Measurements from ENCODE around the gene E2F6. TPM values are rescaled to one million over a fixed set of nuclear protein-coding genes. Genes with fewer than 3 reads are reported as not detected.
A peak's percentile ranks its signal among the peaks of the same experiment; 100 is the strongest.

Gene E2F6
- total and polyA plus RNA-seq, 2 of the 13 experiments (the other 11 are each of a cell fraction or from before 2014, with no cell fraction given) = 27.3 to 36.0 TPM

GRCh38 chr2:11482473-11483035, 16.6 kb upstream of the E2F6 start (continued):
- peak; percentile 39; the same call in 1 of the 2 replicates for TF ChIP-seq ZBED4 (CRISPR knock-in tag; IDR thresholded peaks at IDR 0.05; ENCODE audit: borderline replicate concordance)
- no peak for TF ChIP-seq KAT7 (CRISPR knock-in tag; IDR thresholded peaks at IDR 0.05; ENCODE audit: borderline replicate concordance)
- TF ChIP-seq ZBTB39 (CRISPR knock-in tag; IDR thresholded peaks at IDR 0.05) = no peak
- peak; percentile 11; the same call in 1 of the 2 replicates for TF ChIP-seq NR2F6 (IDR thresholded peaks at IDR 0.05)
- TF ChIP-seq NR2F6 (CRISPR knock-in tag; IDR thresholded peaks at IDR 0.05) = peak; percentile 73; the same call in 1 of the 2 replicates
- no peak for TF ChIP-seq NFATC3 (CRISPR knock-in tag; IDR thresholded peaks at IDR 0.05)
- TF ChIP-seq MAFG (CRISPR knock-in tag; IDR thresholded peaks at IDR 0.05) = no peak
- no peak for TF ChIP-seq ZNF251 (CRISPR knock-in tag; IDR thresholded peaks at IDR 0.05)
- TF ChIP-seq EZH2 (conservative IDR thresholded peaks at IDR 0.05; ENCODE audit: low read depth, low read length) = no peak
- TF ChIP-seq ATF3 (CRISPR knock-in tag; IDR thresholded peaks at IDR 0.05) = no peak
- TF ChIP-seq ZNF503 (CRISPR knock-in tag; IDR thresholded peaks at IDR 0.05) = no peak
- TF ChIP-seq EEA1 (CRISPR knock-in tag; IDR thresholded peaks at IDR 0.05; ENCODE audit: borderline replicate concordance) = no peak
- TF ChIP-seq ZC3H13 (CRISPR knock-in tag; IDR thresholded peaks at IDR 0.05) = no peak
- TF ChIP-seq FOSL2 (CRISPR knock-in tag; IDR thresholded peaks at IDR 0.05) = no peak
- TF ChIP-seq NCOA5 (CRISPR knock-in tag; IDR thresholded peaks at IDR 0.05) = no peak
- TF ChIP-seq KLF15 (CRISPR knock-in tag; IDR thresholded peaks at IDR 0.05; ENCODE audit: borderline replicate concordance) = no peak
- TF ChIP-seq TBP (CRISPR knock-in tag; IDR thresholded peaks at IDR 0.05) = no peak
- TF ChIP-seq ZBTB43 (CRISPR knock-in tag; conservative IDR thresholded peaks at IDR 0.05) = no peak
- no peak for TF ChIP-seq ZFP36L1 (CRISPR knock-in tag; IDR thresholded peaks at IDR 0.05)
- TF ChIP-seq ZKSCAN1 (IDR thresholded peaks at IDR 0.05; ENCODE audit: low read length) = no peak

Measured in HepG2 (cell line).